DND-41 (cell line): ENCODE results near the gene CIC.
"Not testable (repeated sequence)": the region's sequence is repeated elsewhere in the genome, so short reads cannot be mapped to it uniquely, and the experiment has no call there.

Experiments
- ATAC-seq: fragments of 200-7000 bp; cut with Tn5 transposase; 3 replicates; pipeline ENCODE4 v1.9.1; 2021; ENCODE audit warnings: low read depth; ENCODE audit not compliant: insufficient read depth
- DNase-seq: peaks from one replicate; pipeline ENCODE4 v3.0.0-alpha.2; 2020
- H2AFZ ChIP-seq: 2 replicates; pipeline ENCODE4 v1.6.0; 2012; ENCODE audit warnings: low read depth, low read length
- H3K27ac ChIP-seq: 2 replicates; pipeline ENCODE4 v1.5.1; 2012; ENCODE audit warnings: low read length, inconsistent platforms
- H3K27me3 ChIP-seq: fragments of 200-600 bp; sonication (generic); 2 replicates; pipeline ENCODE4 v1.6.0; 2012; ENCODE audit warnings: low read length, mild to moderate bottlenecking, inconsistent platforms; ENCODE audit not compliant: insufficient read depth, poor library complexity
- H3K36me3 ChIP-seq: 2 replicates; pipeline ENCODE4 v1.5.1; 2012; ENCODE audit warnings: low read length, inconsistent platforms; ENCODE audit not compliant: insufficient read depth
- H3K4me1 ChIP-seq: 2 replicates; pipeline ENCODE4 v1.5.1; 2012; ENCODE audit warnings: mild to moderate bottlenecking, low read length; ENCODE audit not compliant: insufficient read depth
- H3K4me2 ChIP-seq: 2 replicates; pipeline ENCODE4 v1.6.0; 2012; ENCODE audit warnings: mild to moderate bottlenecking, moderate library complexity, low read length, inconsistent platforms; ENCODE audit not compliant: insufficient read depth
- H3K4me3 ChIP-seq, 2 experiments: fragments of 200-600 bp in 1 of 2; shearing (Covaris generic) in 1 of 2; 2 replicates each; pipeline ENCODE4 v1.5.1; 2012 to 2016; ENCODE audit warnings: inconsistent platforms in 2 of 2, low read length in 2 of 2, mild to moderate bottlenecking in 2 of 2, low read depth in 1 of 2, moderate library complexity in 1 of 2
- H3K79me2 ChIP-seq: 2 replicates; pipeline ENCODE4 v1.6.0; 2012; ENCODE audit warnings: low read length, inconsistent platforms; ENCODE audit not compliant: insufficient read depth
- H3K9ac ChIP-seq: 2 replicates; pipeline ENCODE4 v1.6.0; 2012; ENCODE audit warnings: low read depth, mild to moderate bottlenecking, inconsistent platforms, low read length, moderate library complexity
- H3K9me3 ChIP-seq: 2 replicates; pipeline ENCODE4 v1.5.1; 2012; ENCODE audit warnings: low read length, moderate library complexity, mild to moderate bottlenecking, inconsistent platforms; ENCODE audit not compliant: insufficient read depth, severe bottlenecking
- H4K20me1 ChIP-seq: 2 replicates; pipeline ENCODE4 v1.6.0; 2012; ENCODE audit warnings: low read length; ENCODE audit not compliant: insufficient read depth
- EZH2 ChIP-seq: IDR thresholded peaks from 3 replicates; pipeline ENCODE4 v1.6.1; 2012; ENCODE audit warnings: borderline replicate concordance, low read depth, mild to moderate bottlenecking, moderate library complexity, low read length, inconsistent platforms; ENCODE audit not compliant: severe bottlenecking
- TF ChIP-seq, protein P1 (sequence below): IDR thresholded peaks from 2 replicates; pipeline ENCODE4 v1.5.1; 2012; ENCODE audit warnings: borderline replicate concordance, low read length, moderate library complexity, mild to moderate bottlenecking; ENCODE audit not compliant: poor library complexity, severe bottlenecking; ENCODE audit errors: extremely low read depth

The CIC gene

DNA sequence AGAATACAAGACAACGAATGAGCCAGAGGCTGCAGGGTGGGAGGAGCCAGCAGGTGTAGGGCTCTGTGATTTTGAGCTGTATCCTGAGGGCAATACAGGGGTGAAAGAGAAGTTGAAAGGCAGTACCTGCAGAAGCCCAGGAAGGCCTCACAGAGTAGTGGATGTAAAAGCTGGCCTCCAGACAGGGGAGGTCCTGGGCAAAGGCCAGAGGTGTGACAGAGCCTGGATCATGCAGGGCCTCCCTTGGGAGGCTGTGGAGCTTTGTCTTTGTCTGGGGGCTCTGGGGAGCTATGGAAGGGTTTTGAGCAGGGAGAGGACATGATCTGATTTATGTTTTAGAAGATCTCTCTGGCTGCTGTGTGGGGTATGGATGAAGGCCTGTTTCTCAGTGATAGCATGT lies 59.1 kb downstream of the CIC start:
- ATAC-seq, result no peak
- H3K36me3 ChIP-seq, result no peaks in the 10 kb centered on the region
- no peak overlapping the region for H3K9ac ChIP-seq
- H3K4me3 ChIP-seq, result no peak overlapping the region; a peak in 1 of 4 replicates
- peak overlapping the region; percentile 97 for H3K4me2 ChIP-seq
- no peak overlapping the region for H2AFZ ChIP-seq
- no peak for DNase-seq
- peaks cover 34% of the 10 kb centered on the region for H3K79me2 ChIP-seq
- peaks cover 21% of the 10 kb centered on the region; the same call in 1 of the 2 replicates for H4K20me1 ChIP-seq
- TF ChIP-seq, protein P1, sequence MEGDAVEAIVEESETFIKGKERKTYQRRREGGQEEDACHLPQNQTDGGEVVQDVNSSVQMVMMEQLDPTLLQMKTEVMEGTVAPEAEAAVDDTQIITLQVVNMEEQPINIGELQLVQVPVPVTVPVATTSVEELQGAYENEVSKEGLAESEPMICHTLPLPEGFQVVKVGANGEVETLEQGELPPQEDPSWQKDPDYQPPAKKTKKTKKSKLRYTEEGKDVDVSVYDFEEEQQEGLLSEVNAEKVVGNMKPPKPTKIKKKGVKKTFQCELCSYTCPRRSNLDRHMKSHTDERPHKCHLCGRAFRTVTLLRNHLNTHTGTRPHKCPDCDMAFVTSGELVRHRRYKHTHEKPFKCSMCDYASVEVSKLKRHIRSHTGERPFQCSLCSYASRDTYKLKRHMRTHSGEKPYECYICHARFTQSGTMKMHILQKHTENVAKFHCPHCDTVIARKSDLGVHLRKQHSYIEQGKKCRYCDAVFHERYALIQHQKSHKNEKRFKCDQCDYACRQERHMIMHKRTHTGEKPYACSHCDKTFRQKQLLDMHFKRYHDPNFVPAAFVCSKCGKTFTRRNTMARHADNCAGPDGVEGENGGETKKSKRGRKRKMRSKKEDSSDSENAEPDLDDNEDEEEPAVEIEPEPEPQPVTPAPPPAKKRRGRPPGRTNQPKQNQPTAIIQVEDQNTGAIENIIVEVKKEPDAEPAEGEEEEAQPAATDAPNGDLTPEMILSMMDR, result no peak
- no peaks in the 10 kb centered on the region for H3K9me3 ChIP-seq
- no peaks in the 10 kb centered on the region for H3K27me3 ChIP-seq
- no peak overlapping the region for H3K27ac ChIP-seq
- peaks cover 37% of the 10 kb centered on the region for H3K4me1 ChIP-seq

DNA sequence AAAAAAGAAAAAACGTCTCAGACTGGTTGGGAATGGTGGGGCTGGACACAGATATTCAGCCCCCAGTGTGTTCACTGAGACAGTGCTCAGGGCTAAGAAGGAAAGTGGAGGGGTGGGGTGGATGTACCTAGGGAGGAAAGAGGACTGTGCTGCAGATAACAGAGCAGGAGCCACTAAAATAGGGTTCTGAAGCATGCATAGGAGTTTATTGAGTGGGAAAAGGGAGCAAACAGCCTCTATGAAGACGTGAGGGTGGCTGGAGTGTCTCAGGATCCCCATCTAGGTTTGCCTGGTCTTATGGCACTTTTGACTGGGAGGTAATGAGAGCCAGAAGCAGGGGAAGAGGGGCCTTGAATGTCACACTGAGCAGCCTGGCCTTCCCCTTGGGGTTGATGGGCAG lies 59.8 kb downstream of the CIC start:
- Histone ChIP-seq H3K4me1 (peaks cover 37% of the 10 kb centered on the region), H3K4me2 (no peak overlapping the region; the same call in 1 of the 2 replicates), H3K27ac (no peak overlapping the region), H3K27me3 (no peaks in the 10 kb centered on the region), H3K9ac (no peak overlapping the region), H2AFZ (no peak overlapping the region), H3K9me3 (no peaks in the 10 kb centered on the region), H3K4me3 (no peak overlapping the region), H3K36me3 (no peaks in the 10 kb centered on the region), H3K79me2 (peaks cover 34% of the 10 kb centered on the region), H4K20me1 (peaks cover 21% of the 10 kb centered on the region; the same call in 1 of the 2 replicates)
- no peak for DNase-seq
- no peak for ATAC-seq
- TF ChIP-seq, protein P1, result no peak
- no peak for TF ChIP-seq EZH2

DNA sequence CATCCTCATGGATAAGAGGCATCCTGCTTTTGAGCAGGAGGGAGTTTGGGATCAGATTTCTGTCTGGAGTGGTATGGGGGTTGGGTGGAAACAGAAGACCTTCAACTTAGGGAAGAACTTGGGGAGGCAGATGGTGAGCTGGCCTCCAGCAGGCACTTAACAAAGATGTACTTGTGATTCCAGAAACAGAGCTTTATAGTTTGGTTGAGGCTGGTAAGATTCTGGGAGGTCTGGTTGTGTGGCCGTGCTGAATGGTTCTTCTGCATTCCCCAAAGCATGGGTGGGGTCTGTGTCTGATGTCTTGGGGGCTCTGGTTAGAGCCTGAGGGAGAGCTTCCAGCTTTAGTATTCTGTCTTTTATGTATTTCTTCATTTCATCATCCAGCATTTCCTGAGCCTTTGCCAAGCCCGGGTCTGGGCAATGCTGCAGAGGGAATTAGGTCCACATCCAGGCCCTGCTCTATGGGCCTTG lies 61.2 kb downstream of the CIC start:
- Histone ChIP-seq H4K20me1 (peaks cover 21% of the 10 kb centered on the region; the same call in 1 of the 2 replicates), H3K9me3 (no peaks in the 10 kb centered on the region), H3K9ac (no peak overlapping the region), H3K79me2 (peaks cover 34% of the 10 kb centered on the region), H3K27ac (no peak overlapping the region), H3K4me1 (peaks cover 30% of the 10 kb centered on the region), H2AFZ (no peak overlapping the region), H3K27me3 (no peaks in the 10 kb centered on the region), H3K4me3 (no peak overlapping the region), H3K4me2 (no peak overlapping the region), H3K36me3 (no peaks in the 10 kb centered on the region; the same call in 1 of the 2 replicates)
- no peak for ATAC-seq
- TF ChIP-seq, protein P1, result no peak
- TF ChIP-seq EZH2, result no peak
- no peak for DNase-seq

DNA sequence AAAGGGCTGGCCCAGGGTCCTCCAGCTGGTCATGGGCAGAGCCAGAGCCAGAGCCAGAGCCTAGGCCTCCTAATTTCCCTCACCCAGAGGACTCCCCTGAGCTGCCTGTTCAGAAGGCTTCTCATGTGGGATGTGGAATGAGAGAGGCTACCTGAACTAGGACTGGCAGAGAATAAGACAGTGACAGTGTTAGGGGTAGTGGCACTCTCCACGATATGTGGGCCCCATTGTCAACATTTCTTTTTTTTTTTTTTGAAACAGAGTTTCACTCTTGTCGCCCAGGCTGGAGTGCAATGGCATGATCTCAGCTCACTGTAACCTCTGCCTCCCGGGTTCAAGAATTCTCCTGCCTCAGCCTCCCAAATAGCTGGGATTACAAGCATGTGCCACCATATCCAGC lies 62.3 kb downstream of the CIC start:
- not testable (repeated sequence) for H3K9me3 ChIP-seq, H3K27ac ChIP-seq, DNase-seq, H3K4me3 ChIP-seq, H3K36me3 ChIP-seq, H2AFZ ChIP-seq, H3K27me3 ChIP-seq, H3K4me2 ChIP-seq, ATAC-seq, H3K9ac ChIP-seq
- H3K79me2 ChIP-seq, result peaks cover 25% of the 10 kb centered on the region
- H4K20me1 ChIP-seq, result peaks cover 21% of the 10 kb centered on the region; the same call in 1 of the 2 replicates
- H3K4me1 ChIP-seq, result peaks cover 24% of the 10 kb centered on the region
